ENCODE data around the gene OLFML1. TPM values are rescaled to one million over a fixed set of nuclear protein-coding genes. Genes with fewer than 3 reads are reported as not detected.

The OLFML1 gene
- polyA plus RNA-seq (2012; ENCODE audit: insufficient read depth, insufficient read length): not detected

DNA sequence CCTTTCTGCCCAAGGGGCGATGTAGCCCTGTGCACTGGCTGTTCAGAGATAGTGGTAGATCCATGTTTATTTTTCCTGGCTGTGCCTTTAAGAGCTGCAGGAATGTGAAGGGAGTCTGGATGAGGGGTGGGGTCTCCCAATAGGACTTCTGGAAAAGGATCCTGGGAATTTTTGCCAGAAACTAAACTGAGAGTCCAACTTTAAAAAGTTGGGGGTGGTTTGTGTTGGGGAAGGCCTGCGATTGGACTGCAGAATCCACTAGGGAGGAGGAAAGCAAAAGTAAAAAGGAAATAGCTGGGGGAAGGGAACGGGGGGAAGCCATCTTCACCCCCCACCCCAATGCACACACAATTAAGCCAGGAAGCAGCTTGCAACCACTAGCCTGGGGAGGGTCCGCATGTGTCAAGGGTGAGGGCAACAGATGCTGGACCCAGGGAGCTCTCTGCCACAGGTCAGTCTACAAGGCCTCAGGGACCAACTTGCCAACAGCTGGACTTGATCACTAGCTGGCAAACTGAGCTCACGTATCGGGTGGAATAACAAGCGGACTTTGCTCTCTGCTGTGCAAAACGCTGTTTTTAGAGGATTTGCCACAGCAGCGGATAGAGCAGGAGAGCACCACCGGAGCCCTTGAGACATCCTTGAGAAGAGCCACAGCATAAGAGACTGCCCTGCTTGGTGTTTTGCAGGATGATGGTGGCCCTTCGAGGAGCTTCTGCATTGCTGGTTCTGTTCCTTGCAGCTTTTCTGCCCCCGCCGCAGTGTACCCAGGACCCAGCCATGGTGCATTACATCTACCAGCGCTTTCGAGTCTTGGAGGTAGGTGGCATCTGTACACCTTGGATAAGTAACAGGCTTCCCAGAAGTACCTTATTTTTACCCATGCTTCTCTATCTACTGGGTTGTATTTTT lies at the start of gene OLFML1:
OLFML1 (plus strand) TSS at position 321 of the 912 bp plus-strand sequence; CDS start at position 691, 370 bp downstream.
- H3K4me3 ChIP-seq (ENCODE audit: low read length): no peak within 1 kb of the TSS
- no peak for DNase-seq (ENCODE audit: low read depth, low spot score)

DNA sequence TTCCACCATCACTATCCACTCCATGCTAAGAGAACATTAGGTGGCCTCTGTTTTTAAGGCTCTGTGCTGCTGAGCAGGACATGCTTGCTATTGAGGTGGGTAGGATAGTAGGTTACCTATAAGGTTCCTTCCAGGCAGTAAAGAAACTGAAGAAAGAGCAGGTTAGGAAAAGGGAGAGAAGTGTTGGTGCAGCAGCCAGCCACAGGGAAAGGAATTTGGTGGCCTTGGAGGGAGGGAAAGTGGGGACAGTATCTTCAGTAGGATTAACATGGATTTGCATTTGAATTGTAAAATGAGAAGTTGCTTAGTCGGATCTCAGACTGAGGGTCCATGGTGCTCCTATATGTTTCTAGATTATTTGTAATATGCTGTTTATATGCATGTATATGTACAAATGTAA lies 49.2 kb upstream of the OLFML1 start:
- no peak for DNase-seq (ENCODE audit: low read depth, low spot score)
- H3K4me3 ChIP-seq (ENCODE audit: low read length): no peak overlapping the region

DNA sequence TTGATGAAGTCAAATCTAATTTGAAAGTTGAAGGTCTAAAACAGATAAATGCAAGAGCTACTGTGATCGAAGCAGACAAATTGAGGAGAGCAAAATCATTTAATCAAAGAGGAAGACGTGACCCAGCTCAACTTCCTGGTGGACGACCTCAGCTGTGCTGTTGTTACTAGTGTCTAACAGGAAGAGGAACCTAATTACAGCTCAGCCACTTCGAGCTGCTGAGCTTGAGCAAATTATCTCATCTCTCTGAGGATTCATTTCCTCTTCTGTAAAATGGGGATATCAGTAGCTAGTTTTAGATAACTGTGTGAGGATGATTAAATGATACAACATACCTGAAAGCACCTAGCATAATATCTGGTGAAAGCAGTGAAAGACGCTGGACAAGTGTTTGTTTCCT lies 48.6 kb upstream of the OLFML1 start:
- DNase-seq (ENCODE audit: low read depth, low spot score): peak; percentile 25
- H3K4me3 ChIP-seq (ENCODE audit: low read length): no peak overlapping the region

DNA sequence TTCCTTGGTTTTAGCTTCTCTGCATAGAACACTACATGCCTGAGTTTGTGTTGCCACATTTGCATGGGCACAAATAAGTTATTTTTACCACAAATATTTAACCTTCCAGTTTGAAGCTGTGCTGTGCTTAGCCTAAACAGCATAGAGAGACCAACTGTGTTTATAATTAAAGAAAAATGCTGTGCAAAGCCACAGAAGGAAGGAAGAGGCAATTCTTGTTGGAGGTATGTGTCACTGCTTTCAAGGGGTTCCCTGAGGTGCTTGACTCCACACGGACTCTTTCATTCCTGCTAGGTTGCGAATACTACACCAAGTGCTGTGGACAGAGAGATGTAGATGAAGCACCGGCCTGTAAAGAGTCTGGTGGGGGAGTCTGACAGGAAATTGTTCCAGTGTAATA lies 47.6 kb upstream of the OLFML1 start:
- H3K4me3 ChIP-seq (ENCODE audit: low read length): no peak overlapping the region
- no peak for DNase-seq (ENCODE audit: low read depth, low spot score)

DNA sequence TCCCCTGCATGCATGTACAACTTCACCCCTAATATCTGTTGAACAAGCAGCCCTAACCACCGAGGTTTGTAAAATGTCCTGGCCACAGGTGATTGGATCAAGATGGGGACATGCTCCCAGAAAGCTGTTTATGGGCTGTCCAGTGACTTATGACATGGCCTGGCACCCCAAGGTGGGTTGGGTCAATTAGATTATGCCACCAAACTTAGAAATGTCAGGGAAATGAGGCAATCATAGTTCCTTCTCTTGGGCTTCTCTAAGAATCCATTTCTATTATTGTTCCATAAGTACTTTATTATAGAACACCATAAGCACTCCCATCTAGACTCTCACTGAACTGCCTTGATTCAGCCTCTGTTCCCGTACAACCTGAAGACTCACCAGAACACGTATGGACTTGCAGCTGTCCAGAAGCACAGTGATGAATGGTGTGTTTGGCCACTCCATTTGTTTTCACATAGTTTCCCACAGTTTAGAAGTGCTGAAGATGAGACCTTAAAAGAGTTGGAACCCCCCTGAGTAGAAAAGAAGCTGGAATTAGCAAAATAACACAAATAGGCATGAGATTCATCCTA lies 45.5 kb upstream of the OLFML1 start:
- no peak overlapping the region for H3K4me3 ChIP-seq (ENCODE audit: low read length)
- DNase-seq (ENCODE audit: low read depth, low spot score): no peak

DNA sequence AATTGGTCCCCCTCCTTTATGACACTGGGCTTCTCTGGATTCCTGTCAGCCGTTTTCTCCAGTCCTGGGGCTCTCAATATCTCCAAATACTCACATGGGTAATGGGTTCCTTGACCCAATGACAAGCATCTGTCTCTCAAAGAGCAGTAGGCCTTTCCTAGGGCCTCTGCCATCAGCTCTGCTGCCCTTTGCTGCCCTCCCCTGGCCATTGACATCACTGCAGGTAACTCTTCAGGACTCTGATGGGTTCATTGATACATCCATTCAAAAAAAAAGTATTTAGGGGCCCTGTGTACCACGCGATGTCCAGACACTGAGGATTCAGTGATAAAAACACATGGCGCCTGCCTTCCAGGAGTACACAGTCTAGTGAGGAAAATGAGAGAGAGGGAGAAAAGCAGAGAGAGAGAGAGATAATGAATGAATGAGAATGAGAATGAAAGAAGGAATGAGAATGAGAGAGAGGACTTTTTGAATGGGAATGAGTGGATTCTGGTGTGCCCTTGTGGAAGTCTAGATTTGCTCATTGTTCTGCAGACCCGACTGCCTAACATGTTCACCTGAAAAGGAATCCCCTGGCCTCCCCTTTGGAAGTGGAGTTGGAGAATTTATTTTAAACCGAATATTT lies 42.6 kb upstream of the OLFML1 start:
- no peak overlapping the region for H3K4me3 ChIP-seq (ENCODE audit: low read length)
- DNase-seq (ENCODE audit: low read depth, low spot score): peak; percentile 39

GRCh38 chr11:7444091-7444981 lies 41.0 kb upstream of the OLFML1 start:
- no peak overlapping the region for H3K4me3 ChIP-seq (ENCODE audit: low read length)
- DNase-seq (ENCODE audit: low read depth, low spot score): no peak

DNA sequence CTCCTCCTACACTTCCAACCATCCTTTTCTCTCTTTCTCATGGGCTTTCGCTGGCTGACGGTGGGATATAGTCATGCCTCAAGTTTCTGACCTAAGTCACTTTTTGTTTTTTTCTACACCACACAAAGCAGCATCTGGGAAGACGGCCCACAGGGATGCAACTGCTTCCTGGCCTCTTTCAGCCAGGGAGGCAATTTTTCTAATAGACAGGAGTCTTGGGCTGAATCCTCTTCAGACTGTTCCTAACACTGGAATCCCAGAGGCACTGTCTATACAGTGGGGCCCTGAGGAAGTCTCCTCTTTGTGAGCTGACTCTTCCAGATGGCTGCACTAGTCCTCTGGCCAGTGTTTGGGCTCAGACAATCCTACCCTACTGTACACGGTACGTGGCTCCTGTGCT lies 39.7 kb upstream of the OLFML1 start:
- no peak for DNase-seq (ENCODE audit: low read depth, low spot score)
- no peak overlapping the region for H3K4me3 ChIP-seq (ENCODE audit: low read length)

DNA sequence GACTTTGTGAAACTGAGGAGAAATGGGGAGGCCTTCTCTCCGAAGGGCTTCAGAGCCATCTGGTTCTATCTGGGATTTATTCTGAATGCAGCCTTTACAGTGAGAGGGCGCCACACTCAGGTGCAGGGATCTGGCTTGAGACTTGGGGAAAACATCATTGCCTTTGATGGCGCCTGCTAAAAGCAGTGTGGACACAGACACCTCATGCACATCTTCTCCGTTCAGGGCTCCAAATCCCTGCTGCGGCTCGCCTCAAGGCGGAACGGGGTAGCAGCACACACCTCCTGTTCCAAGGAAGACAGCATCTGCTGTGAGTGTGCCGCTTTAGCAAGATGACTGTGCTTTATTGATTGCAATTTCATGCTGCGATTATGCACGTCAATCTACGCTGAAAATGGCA lies 37.1 kb upstream of the OLFML1 start:
- H3K4me3 ChIP-seq (ENCODE audit: low read length): no peak overlapping the region
- DNase-seq (ENCODE audit: low read depth, low spot score): no peak

DNA sequence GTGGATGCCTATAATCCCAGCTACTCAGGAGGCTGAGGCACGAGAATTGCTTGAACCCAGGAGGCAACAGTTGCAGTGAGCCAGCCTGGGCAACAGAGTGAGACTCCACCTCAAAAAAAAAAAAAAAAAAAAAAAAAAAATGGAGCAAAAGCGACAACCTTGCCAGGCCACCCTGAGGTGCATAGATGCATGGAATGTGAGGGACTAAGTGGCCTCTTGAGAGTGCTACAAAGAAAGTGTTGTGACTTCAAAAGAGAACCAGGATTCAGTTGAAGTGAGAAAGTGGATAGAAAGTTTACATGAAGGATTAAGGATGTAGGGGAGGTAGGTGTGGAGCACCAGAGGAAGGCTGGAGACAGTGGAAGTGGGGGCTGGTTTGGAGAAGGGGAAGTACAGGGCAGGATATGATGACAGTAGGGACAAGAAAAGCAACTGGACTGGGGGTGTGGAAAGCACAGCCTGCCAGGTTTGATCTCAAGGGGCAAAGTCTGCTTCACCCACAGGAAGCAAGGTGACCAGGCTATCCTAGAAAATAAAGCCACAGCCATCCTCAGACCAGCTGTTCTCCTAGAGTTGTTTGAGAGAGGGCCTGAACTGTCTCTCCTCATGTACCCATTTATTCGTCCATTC lies 36.0 kb upstream of the OLFML1 start:
- no peak overlapping the region for H3K4me3 ChIP-seq (ENCODE audit: low read length)
- no peak for DNase-seq (ENCODE audit: low read depth, low spot score)

- H3K4me3 ChIP-seq (ENCODE audit: low read length): no peak overlapping the region
- DNase-seq (ENCODE audit: low read depth, low spot score): no peak
These were observed 35.5 kb upstream of the OLFML1 start for GRCh38 chr11:7449841-7450214.

GRCh38 chr11:7450836-7451235 lies 34.5 kb upstream of the OLFML1 start:
- no peak for DNase-seq (ENCODE audit: low read depth, low spot score)
- no peak overlapping the region for H3K4me3 ChIP-seq (ENCODE audit: low read length)

DNA sequence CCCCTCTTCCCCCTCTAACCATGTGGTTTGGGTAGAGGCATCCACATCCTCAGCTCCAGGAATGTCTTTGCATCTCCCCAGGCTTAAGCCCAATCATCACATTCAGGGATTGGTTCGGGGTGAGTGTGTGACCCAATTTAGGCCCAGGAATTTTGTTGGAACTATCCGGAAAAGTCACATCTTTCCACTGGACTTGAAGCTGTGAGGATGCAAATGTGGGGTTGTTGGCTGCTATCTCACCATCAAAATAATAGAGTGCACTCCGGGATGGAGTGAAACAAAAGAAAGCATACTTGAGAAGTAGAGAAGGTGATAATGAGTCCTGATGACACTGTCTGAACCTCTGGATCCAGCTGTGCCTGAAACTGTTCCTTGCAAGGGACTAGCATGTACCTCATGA lies 33.8 kb upstream of the OLFML1 start:
- H3K4me3 ChIP-seq (ENCODE audit: low read length): no peak overlapping the region
- no peak for DNase-seq (ENCODE audit: low read depth, low spot score)

DNA sequence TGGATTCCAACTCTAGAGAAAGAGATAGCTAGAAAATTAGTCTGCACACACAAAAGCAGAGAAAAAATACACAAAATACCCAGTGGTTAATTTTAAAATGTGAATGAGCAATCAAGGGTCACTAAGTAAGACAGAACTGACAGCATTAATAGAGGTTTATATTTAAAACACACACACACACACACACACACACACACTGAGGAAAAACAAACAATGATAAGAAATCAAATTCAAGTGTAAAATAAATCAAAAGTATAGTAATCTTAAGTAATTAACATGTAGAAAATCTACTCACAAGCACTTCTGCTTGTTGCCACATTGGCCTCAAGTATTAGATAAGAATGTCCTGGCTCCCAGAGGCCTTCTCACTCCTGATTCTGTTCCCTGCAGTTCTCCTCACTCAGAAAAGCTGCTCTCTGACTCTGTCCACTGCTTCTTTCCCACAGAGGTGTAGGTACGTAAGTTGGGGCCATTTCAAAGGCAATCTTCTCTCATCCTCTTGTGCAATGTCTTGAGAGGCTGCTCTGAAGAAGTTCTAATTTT lies 33.3 kb upstream of the OLFML1 start:
- no peak for DNase-seq (ENCODE audit: low read depth, low spot score)
- H3K4me3 ChIP-seq (ENCODE audit: low read length): no peak overlapping the region

DNA sequence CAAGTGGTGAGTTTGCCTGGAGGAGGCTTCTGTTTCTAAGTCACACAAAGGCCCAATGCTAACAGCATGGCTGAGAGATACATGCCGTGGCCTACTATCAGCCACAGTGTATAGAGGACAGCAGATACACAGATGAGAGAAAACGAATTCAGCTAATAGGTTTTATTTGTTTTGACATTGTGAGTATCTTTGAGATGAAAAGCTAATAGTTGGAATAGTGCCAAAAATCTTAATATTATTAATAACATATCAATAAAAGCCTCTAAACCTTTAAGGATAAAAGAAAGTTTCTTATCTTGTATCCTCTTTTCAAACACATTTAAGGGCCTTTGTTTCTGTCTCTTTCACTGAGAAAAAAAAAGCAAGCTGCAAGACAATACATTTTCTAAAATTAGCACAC lies 30.5 kb upstream of the OLFML1 start:
- no peak overlapping the region for H3K4me3 ChIP-seq (ENCODE audit: low read length)
- DNase-seq (ENCODE audit: low read depth, low spot score): no peak

GRCh38 chr11:7457211-7457610 lies 28.1 kb upstream of the OLFML1 start:
- no peak overlapping the region for H3K4me3 ChIP-seq (ENCODE audit: low read length)
- no peak for DNase-seq (ENCODE audit: low read depth, low spot score)

DNA sequence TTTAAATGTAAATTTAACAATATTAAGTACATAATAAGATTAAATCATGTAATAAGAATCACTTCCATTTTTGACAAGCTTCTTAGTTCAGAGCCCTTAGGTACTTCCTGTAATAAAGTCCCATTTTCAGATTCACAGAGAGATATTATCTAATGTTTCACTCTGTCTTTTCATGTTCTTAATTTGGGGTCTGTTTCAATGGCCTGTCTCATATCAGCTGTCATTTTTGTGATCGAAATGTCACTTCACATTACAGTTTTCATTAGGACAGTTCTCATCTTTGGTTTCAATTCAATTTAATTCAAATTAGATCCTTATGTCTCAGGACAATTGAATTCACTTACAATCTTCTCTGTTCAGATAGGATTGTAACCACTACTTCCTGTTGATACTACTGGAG lies 22.6 kb upstream of the OLFML1 start:
- DNase-seq (ENCODE audit: low read depth, low spot score): no peak
- H3K4me3 ChIP-seq (ENCODE audit: low read length): no peak overlapping the region

GRCh38 chr11:7467652-7468051 lies 17.7 kb upstream of the OLFML1 start:
- H3K4me3 ChIP-seq (ENCODE audit: low read length): no peak overlapping the region
- DNase-seq (ENCODE audit: low read depth, low spot score): no peak

All from Jurkat, Clone E6-1 (cell line).